Esophagus mucosa (tissue), 1 donor: Measurements from ENCODE around the gene MCTP2. TPM values are rescaled to one million over a fixed set of nuclear protein-coding genes. Genes with fewer than 3 reads are reported as not detected.
A peak's percentile ranks its signal among the peaks of the same experiment; 100 is the strongest.
"Not testable (repeated sequence)": the region's sequence is repeated elsewhere in the genome, so short reads cannot be mapped to it uniquely, and the experiment has no call there.

Source experiments
- ATAC-seq: fragments of 200-7000 bp; cut with Tn5 transposase; one replicate; pipeline ENCODE4 v1.9.1; 2020
- total RNA-seq: library from RNA; stranded (reverse); gene quantifications from one replicate; pipeline ENCODE4 v1.2.4, GENCODE V29; 2023
- donor health status: DM: yes; HTN: yes; CAD: no.

MCTP2 gene
- total RNA-seq, 1 donor from 2014 or later = 14.6 TPM

- ATAC-seq = no peak
Observed at GRCh38 chr15:94457661-94458060, 226.3 kb downstream of the MCTP2 start.

- no peak for ATAC-seq
Observed at GRCh38 chr15:94460624-94461023, 229.3 kb downstream of the MCTP2 start.

GRCh38 chr15:94467034-94467433 is 235.7 kb downstream of the MCTP2 start:
- no peak for ATAC-seq

GRCh38 chr15:94470492-94470891 is 239.1 kb downstream of the MCTP2 start:
- ATAC-seq = peak; percentile 88

GRCh38 chr15:94476686-94477085 is 245.3 kb downstream of the MCTP2 start:
- no peak for ATAC-seq

- ATAC-seq = no peak
Observed at GRCh38 chr15:94477913-94478553, 246.7 kb downstream of the MCTP2 start.

GRCh38 chr15:94478763-94479162 is 247.4 kb downstream of the MCTP2 start:
- ATAC-seq = no peak

- ATAC-seq = no peak
Observed at GRCh38 chr15:94480289-94480834, 249.0 kb downstream of the MCTP2 start.

- peak; percentile 15 for ATAC-seq
Observed at GRCh38 chr15:94485148-94485719, 253.9 kb downstream of the MCTP2 start.

- ATAC-seq = no peak
Observed at GRCh38 chr15:94487635-94488034, 256.3 kb downstream of the MCTP2 start.

GRCh38 chr15:94493176-94493575 is 261.8 kb downstream of the MCTP2 start:
- no peak for ATAC-seq

- ATAC-seq = not testable (repeated sequence)
Observed at GRCh38 chr15:94493586-94493985, 262.2 kb downstream of the MCTP2 start.

- ATAC-seq = peak; percentile 25
Observed at GRCh38 chr15:94494732-94495131, 263.4 kb downstream of the MCTP2 start.

- no peak for ATAC-seq
Observed at GRCh38 chr15:94503293-94503692, 271.9 kb downstream of the MCTP2 start.

GRCh38 chr15:94509259-94509658 is 277.9 kb downstream of the MCTP2 start:
- no peak for ATAC-seq

- ATAC-seq = peak; percentile 92
Observed at GRCh38 chr15:94522125-94522524, 290.8 kb downstream of the MCTP2 start.

- ATAC-seq = no peak
Observed at GRCh38 chr15:94523873-94524272, 292.5 kb downstream of the MCTP2 start.

- ATAC-seq = peak; percentile 79
Observed at GRCh38 chr15:94524565-94524964, 293.2 kb downstream of the MCTP2 start.

- ATAC-seq = no peak
Observed at GRCh38 chr15:94526071-94526689, 294.8 kb downstream of the MCTP2 start.

- ATAC-seq = no peak
Observed at GRCh38 chr15:94532226-94532625, 300.9 kb downstream of the MCTP2 start.
